Upper lobe of left lung (tissue), 6 donors: ENCODE results near the gene ZNF576. TPM values are rescaled to one million over a fixed set of nuclear protein-coding genes. Genes with fewer than 3 reads are reported as not detected.
A peak's percentile ranks its signal among the peaks of the same experiment; 100 is the strongest.

Source experiments
- ATAC-seq, 2 donors: fragments of 200-7000 bp; cut with Tn5 transposase; one replicate each; pipeline ENCODE4 v1.9.1; 2022; ENCODE audit warnings: mild to moderate bottlenecking in 2 of 2, moderate library complexity in 2 of 2; ENCODE audit not compliant: low FRiP score in 2 of 2
- DNase-seq, 2 donors: peaks; one replicate each; pipeline ENCODE4 v3.0.0-alpha.2; 2019 to 2020
- H3K27ac ChIP-seq, 4 donors: fragments of 200-600 bp; sonication (generic); one replicate each; pipeline ENCODE4 v1.5.1; 2016 to 2019
- H3K27me3 ChIP-seq, 4 donors: fragments of 200-600 bp; sonication (generic); one replicate each; pipeline ENCODE4 v1.5.1; 2017 to 2019
- H3K36me3 ChIP-seq, 4 donors: fragments of 200-600 bp; sonication (generic); one replicate each; pipeline ENCODE4 v1.5.1; 2016 to 2019
- H3K4me1 ChIP-seq, 4 donors: fragments of 200-600 bp; sonication (generic); one replicate each; pipeline ENCODE4 v1.5.1; 2018 to 2019
- H3K4me3 ChIP-seq, 4 donors: fragments of 200-600 bp; sonication (generic); one replicate each; pipeline ENCODE4 v1.5.1; 2017 to 2019; ENCODE audit warnings: mild to moderate bottlenecking in 2 of 4, moderate library complexity in 1 of 4
- H3K9me3 ChIP-seq, 4 donors: fragments of 200-600 bp; sonication (generic); one replicate each; pipeline ENCODE4 v1.5.1; 2018 to 2019
- CTCF ChIP-seq, 6 experiments: fragments of 450-650 bp in 4 of 6; fragments of 200-600 bp in 2 of 6; sonication (generic) in 2 of 6; IDR thresholded peaks; one replicate each; pipeline ENCODE4 v1.5.1; 2016 to 2019; ENCODE audit warnings: antibody characterized with exemption in 6 of 6
- EP300 ChIP-seq, 4 donors: sonication (generic); formaldehyde crosslinking; IDR thresholded peaks; one replicate each; pipeline ENCODE4 v1.5.1; 2017; ENCODE audit warnings: antibody characterized with exemption in 4 of 4, control low read depth in 2 of 4
- POLR2A ChIP-seq, 4 donors: fragments of 450-650 bp; IDR thresholded peaks; one replicate each; pipeline ENCODE4 v1.5.1; 2016 to 2017; ENCODE audit warnings: antibody characterized with exemption in 4 of 4, mild to moderate bottlenecking in 2 of 4
- POLR2AphosphoS5 ChIP-seq, 2 donors: sonication (generic); formaldehyde crosslinking; IDR thresholded peaks; one replicate each; pipeline ENCODE4 v1.5.1; 2017; ENCODE audit warnings: antibody characterized with exemption in 2 of 2
- WGBS, 2 donors: methylation state at CpG; one replicate each; pipeline ENCODE4 v1.1.5; 2017 to 2018; 5-methylcytosine and 5-hydroxymethylcytosine counted together
- total RNA-seq, 6 donors: library from RNA; depleted of rRNA in 4 of 6; stranded (reverse); fragments of >200 nt in 4 of 6; gene quantifications; one replicate each; pipeline versions ENCODE4 v1.1.0 to v1.2.1, GENCODE V29; 2016 to 2021
- donor health status: DM: no; HTN: no; CAD: no; lungs with moderate emphysema.
- donor health status: DM: no; HTN: yes; CAD: no; lungs with severe emphysema.

The ZNF576 gene
- total RNA-seq, 6 donors from 2014 or later = 3.1 to 15.6 (median 7.8) TPM

GRCh38 chr19:43560687-43561086, 35.7 kb upstream of the ZNF576 start:
- 88 to 94% methylated on average over 4 to 6 of the region's 6 CpGs for WGBS, 2 donors
- ATAC-seq (peak in 1 of 2 donors; percentile 24), DNase-seq (no peak)
- no peak overlapping the region for H3K27ac ChIP-seq
- no peaks in the 10 kb centered on the region for H3K9me3 ChIP-seq
- H3K36me3 ChIP-seq = peaks cover 0 to 28% (median 7%) of the 10 kb centered on the region in 4 donors
- H3K4me1 ChIP-seq = peaks cover 11 to 21% (median 16%) of the 10 kb centered on the region in 4 donors
- H3K4me3 ChIP-seq = no peak overlapping the region
- no peak for TF ChIP-seq CTCF (IDR thresholded peaks at IDR 0.05)
- TF ChIP-seq POLR2AphosphoS5 (IDR thresholded peaks at IDR 0.05) = no peak
- TF ChIP-seq EP300 (IDR thresholded peaks at IDR 0.05) = no peak
- no peak for TF ChIP-seq POLR2A (IDR thresholded peaks at IDR 0.05)
- H3K27me3 ChIP-seq = no peaks in the 10 kb centered on the region

GRCh38 chr19:43561139-43561970, 35.0 kb upstream of the ZNF576 start:
- DNase-seq = peak in 1 of 2 donors; percentile 37
- WGBS, 2 donors = 88 to 96% methylated on average over 10 to 12 of the region's 12 CpGs
- H3K27me3 ChIP-seq = no peaks in the 10 kb centered on the region
- no peak overlapping the region for H3K4me3 ChIP-seq
- TF ChIP-seq EP300 (IDR thresholded peaks at IDR 0.05) = no peak
- ATAC-seq = no peak
- H3K9me3 ChIP-seq = no peaks in the 10 kb centered on the region
- peak overlapping the region in 1 of 4 donors; percentile 83 for H3K27ac ChIP-seq
- peaks cover 11 to 21% (median 16%) of the 10 kb centered on the region in 4 donors for H3K4me1 ChIP-seq
- peaks cover 0 to 22% (median 7%) of the 10 kb centered on the region in 4 donors for H3K36me3 ChIP-seq

GRCh38 chr19:43562226-43562697, 34.1 kb upstream of the ZNF576 start:
- Histone ChIP-seq H3K9me3 (no peaks in the 10 kb centered on the region), H3K27me3 (no peaks in the 10 kb centered on the region), H3K4me1 (peaks cover 11 to 21% (median 16%) of the 10 kb centered on the region in 4 donors), H3K36me3 (peaks cover 0 to 20% (median 7%) of the 10 kb centered on the region in 4 donors), H3K4me3 (no peak overlapping the region), H3K27ac (peak overlapping the region; percentile 75 to 87 (median 84))
- 67 to 69% methylated on average over 6 of the region's 6 CpGs for WGBS, 2 donors
- ATAC-seq = peak in 1 of 2 donors; percentile 14
- no peak for DNase-seq
- TF ChIP-seq EP300 (IDR thresholded peaks at IDR 0.05) (no peak), CTCF (IDR thresholded peaks at IDR 0.05) (no peak), POLR2A (IDR thresholded peaks at IDR 0.05) (no peak), POLR2AphosphoS5 (IDR thresholded peaks at IDR 0.05) (no peak)

- WGBS, 2 donors = 32 to 34% methylated on average over 4 to 14 of the region's 14 CpGs
- no peak overlapping the region for H3K4me3 ChIP-seq
- TF ChIP-seq EP300 (IDR thresholded peaks at IDR 0.05) = peak in 1 of 4 donors; percentile 36
- peak in 1 of 4 donors; percentile 11 for TF ChIP-seq POLR2A (IDR thresholded peaks at IDR 0.05)
- TF ChIP-seq POLR2AphosphoS5 (IDR thresholded peaks at IDR 0.05) = peak; percentile 76 to 89
- TF ChIP-seq CTCF (IDR thresholded peaks at IDR 0.05) = no peak
- DNase-seq (peak; percentile 80 to 84), ATAC-seq (peak; percentile 86 to 89)
- H3K27ac ChIP-seq = peak overlapping the region; percentile 75 to 87 (median 84)
- no peaks in the 10 kb centered on the region for H3K9me3 ChIP-seq
- peaks cover 0 to 20% (median 7%) of the 10 kb centered on the region in 4 donors for H3K36me3 ChIP-seq
- peaks cover 11 to 21% (median 16%) of the 10 kb centered on the region in 4 donors for H3K4me1 ChIP-seq
- no peaks in the 10 kb centered on the region for H3K27me3 ChIP-seq
Observed at GRCh38 chr19:43562698-43563241, 33.6 kb upstream of the ZNF576 start.

GRCh38 chr19:43563816-43564457, 32.5 kb upstream of the ZNF576 start:
- 87 to 88% methylated on average over 10 of the region's 10 CpGs for WGBS, 2 donors
- TF ChIP-seq POLR2A (IDR thresholded peaks at IDR 0.05) (no peak), CTCF (IDR thresholded peaks at IDR 0.05) (no peak), POLR2AphosphoS5 (IDR thresholded peaks at IDR 0.05) (no peak), EP300 (IDR thresholded peaks at IDR 0.05) (no peak)
- no peaks in the 10 kb centered on the region for H3K9me3 ChIP-seq
- peaks cover 6 to 21% (median 16%) of the 10 kb centered on the region in 4 donors for H3K4me1 ChIP-seq
- H3K27ac ChIP-seq = peak overlapping the region in 2 of 4 donors; percentile 86 to 87
- peaks cover 0 to 13% (median 6%) of the 10 kb centered on the region in 4 donors for H3K36me3 ChIP-seq
- H3K4me3 ChIP-seq = no peak overlapping the region
- no peak for ATAC-seq
- DNase-seq = no peak
- H3K27me3 ChIP-seq = no peaks in the 10 kb centered on the region
